GM23338 (cell line): ENCODE results near the gene CACHD1. TPM values are rescaled to one million over a fixed set of nuclear protein-coding genes. Genes with fewer than 3 reads are reported as not detected.

Experiments
- ATAC-seq: fragments of 200-7000 bp; cut with Tn5 transposase; 3 replicates; pipeline ENCODE4 v1.9.1; 2020
- DNase-seq: peaks from one replicate; pipeline ENCODE4 v3.0.0-alpha.2; 2015; ENCODE audit warnings: low spot score
- H2AFZ ChIP-seq: fragments of 200-600 bp; sonication (generic); 2 replicates; pipeline ENCODE4 v1.8.0; 2016; ENCODE audit warnings: antibody characterized with exemption, mild to moderate bottlenecking, moderate library complexity
- H3F3A ChIP-seq: fragments of 200-600 bp; sonication (generic); replicated peaks from 2 replicates; pipeline ENCODE4 v1.8.0; 2017; ENCODE audit warnings: antibody characterized with exemption, mixed run types, low read depth
- H3K27ac ChIP-seq: fragments of 200-600 bp; sonication (generic); 2 replicates; pipeline ENCODE4 v1.6.1; 2016; ENCODE audit warnings: low read depth
- H3K27me3 ChIP-seq: fragments of 200-600 bp; sonication (generic); 2 replicates; pipeline ENCODE4 v1.8.0; 2016; ENCODE audit warnings: mild to moderate bottlenecking, mixed run types, moderate library complexity; ENCODE audit not compliant: insufficient read depth
- H3K36me3 ChIP-seq: fragments of 200-600 bp; sonication (generic); 2 replicates; pipeline ENCODE4 v1.8.0; 2016; ENCODE audit warnings: mild to moderate bottlenecking; ENCODE audit not compliant: insufficient read depth
- H3K4me1 ChIP-seq: fragments of 200-600 bp; sonication (generic); 2 replicates; pipeline ENCODE4 v1.8.0; 2016; ENCODE audit warnings: mild to moderate bottlenecking, moderate library complexity; ENCODE audit not compliant: insufficient read depth
- H3K4me2 ChIP-seq: fragments of 200-600 bp; sonication (generic); 2 replicates; pipeline ENCODE4 v1.7.1; 2017; ENCODE audit warnings: mixed run types
- H3K4me3 ChIP-seq: fragments of 200-600 bp; sonication (generic); 2 replicates; pipeline ENCODE4 v1.6.1; 2016; ENCODE audit warnings: mixed run types
- H3K79me2 ChIP-seq: fragments of 200-600 bp; sonication (generic); replicated peaks from 2 replicates; pipeline ENCODE4 v1.8.0; 2017; ENCODE audit warnings: mild to moderate bottlenecking; ENCODE audit not compliant: insufficient read depth
- H3K9me2 ChIP-seq: fragments of 200-600 bp; sonication (generic); 2 replicates; pipeline ENCODE4 v1.8.0; 2017; ENCODE audit not compliant: insufficient read depth
- H4K20me1 ChIP-seq: fragments of 200-600 bp; sonication (generic); replicated peaks from 2 replicates; pipeline ENCODE4 v1.8.0; 2017; ENCODE audit warnings: mild to moderate bottlenecking; ENCODE audit not compliant: insufficient read depth
- H3K27ac Mint-ChIP-seq: 2 replicates; pipeline ENCODE4 v1.8.0; 2020; ENCODE audit warnings: inconsistent platforms, mild to moderate bottlenecking, moderate library complexity, mixed read lengths
- H3K27me3 Mint-ChIP-seq: 3 replicates; pipeline ENCODE4 v1.8.0; 2022; ENCODE audit warnings: low read depth, mild to moderate bottlenecking, moderate library complexity, mixed read lengths, inconsistent platforms; ENCODE audit not compliant: insufficient read depth, poor library complexity
- H3K36me3 Mint-ChIP-seq: 3 replicates; pipeline ENCODE4 v1.8.0; 2021; ENCODE audit warnings: low read depth, mild to moderate bottlenecking, inconsistent platforms, moderate library complexity, mixed read lengths
- H3K4me1 Mint-ChIP-seq: 3 replicates; pipeline ENCODE4 v1.8.0; 2020; ENCODE audit warnings: mild to moderate bottlenecking, inconsistent platforms, mixed read lengths
- H3K4me3 Mint-ChIP-seq: 3 replicates; pipeline ENCODE4 v1.8.0; 2021; ENCODE audit warnings: moderate library complexity, mild to moderate bottlenecking, inconsistent platforms, mixed read lengths
- H3K9me3 Mint-ChIP-seq: 3 replicates; pipeline ENCODE4 v1.8.0; 2020; ENCODE audit warnings: moderate library complexity, mild to moderate bottlenecking, inconsistent platforms, mixed read lengths
- CREB1 ChIP-seq: fragments of 250-450 bp; sonication (Bioruptor Pico); IDR thresholded peaks from 2 replicates; pipeline ENCODE4 v1.5.0; 2020; ENCODE audit warnings: low read depth, mild to moderate bottlenecking, moderate library complexity
- JUNB ChIP-seq: IDR thresholded peaks from one replicate; pipeline ENCODE4 v1.6.1; 2016; ENCODE audit warnings: antibody characterized with exemption; ENCODE audit not compliant: unreplicated experiment
- NANOG ChIP-seq: IDR thresholded peaks from 2 replicates; pipeline ENCODE4 v1.6.1; 2016; ENCODE audit warnings: antibody characterized with exemption, borderline replicate concordance
- ZNF331 ChIP-seq: fragments of 250-450 bp; sonication (Bioruptor Pico); IDR thresholded peaks from 2 replicates; pipeline ENCODE4 v1.5.0; 2020; ENCODE audit warnings: low read depth, mild to moderate bottlenecking, moderate library complexity
- polyA plus RNA-seq: library from polyadenylated mRNA; unstranded; fragments of >200 nt; fragmentation: Nextera tagmentation; extraction: Ambion mirVana; gene quantifications from 2 replicates; pipeline ENCODE4 v1.2.1, GENCODE V29; 2016
- total RNA-seq: library from RNA; depleted of rRNA; stranded (reverse); fragments of >200 nt; shearing (Covaris generic); gene quantifications from 2 replicates; pipeline ENCODE4 v1.2.3, GENCODE V29; 2014
- TF ChIP-seq, protein P1 (sequence below): fragments of 250-450 bp; sonication (Bioruptor Pico); IDR thresholded peaks from 2 replicates; pipeline ENCODE4 v1.5.0; 2020; ENCODE audit warnings: mild to moderate bottlenecking, moderate library complexity
- TF ChIP-seq, protein P2 (sequence below), 2 experiments: fragments of 200-600 bp in 1 of 2; sonication (generic) in 1 of 2; conservative IDR thresholded peaks; 2 replicates each; pipeline versions ENCODE4 v1.5.1 to v1.6.1; 2016 to 2017; ENCODE audit warnings: antibody characterized with exemption in 2 of 2, low read depth in 2 of 2, mild to moderate bottlenecking in 2 of 2, moderate library complexity in 1 of 2
- TF ChIP-seq, protein P3 (sequence below): IDR thresholded peaks from 2 replicates; pipeline ENCODE4 v1.6.1; 2016; ENCODE audit warnings: antibody characterized with exemption
- TF ChIP-seq, protein P4 (sequence below): IDR thresholded peaks from one replicate; pipeline ENCODE4 v1.6.1; 2018; ENCODE audit warnings: antibody characterized with exemption; ENCODE audit not compliant: unreplicated experiment

Gene CACHD1
- total and polyA plus RNA-seq, 2 experiments from 2014 or later, result 12.6 to 43.7 TPM

DNA sequence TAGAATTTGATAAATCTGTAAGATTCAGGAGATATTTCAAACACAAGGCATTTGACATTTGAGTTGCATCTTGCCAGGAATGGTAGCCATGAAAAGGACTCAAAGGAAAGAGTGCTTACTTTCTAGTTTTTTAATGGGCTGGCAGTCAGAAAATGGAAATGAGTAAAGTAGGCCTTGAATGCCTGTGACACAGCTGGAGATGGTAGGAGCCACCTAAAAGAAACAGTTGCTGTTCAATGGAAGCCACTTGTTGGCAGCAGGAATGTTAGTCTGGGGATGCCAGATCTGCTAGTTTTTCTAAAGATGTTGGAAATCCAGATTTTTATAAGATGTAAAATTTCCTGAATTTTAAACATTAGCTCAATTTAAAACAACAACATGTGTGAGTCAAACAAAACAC, 43.6 kb downstream of the CACHD1 start:
- Mint-ChIP-seq H3K4me3 (no peak overlapping the region; the same call in 2 of the 3 replicates), H3K36me3 (no peaks in the 10 kb centered on the region), H3K27ac (no peak overlapping the region), H3K9me3 (no peaks in the 10 kb centered on the region), H3K27me3 (peaks cover 3% of the 10 kb centered on the region), H3K4me1 (peaks cover 78% of the 10 kb centered on the region)
- Histone ChIP-seq H3K9me2 (no peaks in the 10 kb centered on the region), H3K4me3 (no peak overlapping the region), H3K4me1 (peaks cover 86% of the 10 kb centered on the region), H3K27ac (no peak overlapping the region), H3F3A (0 out of 2 replicates have a peak, but pooled peaks cover 3% of the 10 kb centered on the region), H2AFZ (no peak overlapping the region), H3K4me2 (peak overlapping the region; percentile 29), H4K20me1 (peaks cover 49% of the 10 kb centered on the region), H3K27me3 (peaks cover 14% of the 10 kb centered on the region), H3K79me2 (peaks cover 100% of the 10 kb centered on the region), H3K36me3 (no peaks in the 10 kb centered on the region)
- TF ChIP-seq, protein P1, sequence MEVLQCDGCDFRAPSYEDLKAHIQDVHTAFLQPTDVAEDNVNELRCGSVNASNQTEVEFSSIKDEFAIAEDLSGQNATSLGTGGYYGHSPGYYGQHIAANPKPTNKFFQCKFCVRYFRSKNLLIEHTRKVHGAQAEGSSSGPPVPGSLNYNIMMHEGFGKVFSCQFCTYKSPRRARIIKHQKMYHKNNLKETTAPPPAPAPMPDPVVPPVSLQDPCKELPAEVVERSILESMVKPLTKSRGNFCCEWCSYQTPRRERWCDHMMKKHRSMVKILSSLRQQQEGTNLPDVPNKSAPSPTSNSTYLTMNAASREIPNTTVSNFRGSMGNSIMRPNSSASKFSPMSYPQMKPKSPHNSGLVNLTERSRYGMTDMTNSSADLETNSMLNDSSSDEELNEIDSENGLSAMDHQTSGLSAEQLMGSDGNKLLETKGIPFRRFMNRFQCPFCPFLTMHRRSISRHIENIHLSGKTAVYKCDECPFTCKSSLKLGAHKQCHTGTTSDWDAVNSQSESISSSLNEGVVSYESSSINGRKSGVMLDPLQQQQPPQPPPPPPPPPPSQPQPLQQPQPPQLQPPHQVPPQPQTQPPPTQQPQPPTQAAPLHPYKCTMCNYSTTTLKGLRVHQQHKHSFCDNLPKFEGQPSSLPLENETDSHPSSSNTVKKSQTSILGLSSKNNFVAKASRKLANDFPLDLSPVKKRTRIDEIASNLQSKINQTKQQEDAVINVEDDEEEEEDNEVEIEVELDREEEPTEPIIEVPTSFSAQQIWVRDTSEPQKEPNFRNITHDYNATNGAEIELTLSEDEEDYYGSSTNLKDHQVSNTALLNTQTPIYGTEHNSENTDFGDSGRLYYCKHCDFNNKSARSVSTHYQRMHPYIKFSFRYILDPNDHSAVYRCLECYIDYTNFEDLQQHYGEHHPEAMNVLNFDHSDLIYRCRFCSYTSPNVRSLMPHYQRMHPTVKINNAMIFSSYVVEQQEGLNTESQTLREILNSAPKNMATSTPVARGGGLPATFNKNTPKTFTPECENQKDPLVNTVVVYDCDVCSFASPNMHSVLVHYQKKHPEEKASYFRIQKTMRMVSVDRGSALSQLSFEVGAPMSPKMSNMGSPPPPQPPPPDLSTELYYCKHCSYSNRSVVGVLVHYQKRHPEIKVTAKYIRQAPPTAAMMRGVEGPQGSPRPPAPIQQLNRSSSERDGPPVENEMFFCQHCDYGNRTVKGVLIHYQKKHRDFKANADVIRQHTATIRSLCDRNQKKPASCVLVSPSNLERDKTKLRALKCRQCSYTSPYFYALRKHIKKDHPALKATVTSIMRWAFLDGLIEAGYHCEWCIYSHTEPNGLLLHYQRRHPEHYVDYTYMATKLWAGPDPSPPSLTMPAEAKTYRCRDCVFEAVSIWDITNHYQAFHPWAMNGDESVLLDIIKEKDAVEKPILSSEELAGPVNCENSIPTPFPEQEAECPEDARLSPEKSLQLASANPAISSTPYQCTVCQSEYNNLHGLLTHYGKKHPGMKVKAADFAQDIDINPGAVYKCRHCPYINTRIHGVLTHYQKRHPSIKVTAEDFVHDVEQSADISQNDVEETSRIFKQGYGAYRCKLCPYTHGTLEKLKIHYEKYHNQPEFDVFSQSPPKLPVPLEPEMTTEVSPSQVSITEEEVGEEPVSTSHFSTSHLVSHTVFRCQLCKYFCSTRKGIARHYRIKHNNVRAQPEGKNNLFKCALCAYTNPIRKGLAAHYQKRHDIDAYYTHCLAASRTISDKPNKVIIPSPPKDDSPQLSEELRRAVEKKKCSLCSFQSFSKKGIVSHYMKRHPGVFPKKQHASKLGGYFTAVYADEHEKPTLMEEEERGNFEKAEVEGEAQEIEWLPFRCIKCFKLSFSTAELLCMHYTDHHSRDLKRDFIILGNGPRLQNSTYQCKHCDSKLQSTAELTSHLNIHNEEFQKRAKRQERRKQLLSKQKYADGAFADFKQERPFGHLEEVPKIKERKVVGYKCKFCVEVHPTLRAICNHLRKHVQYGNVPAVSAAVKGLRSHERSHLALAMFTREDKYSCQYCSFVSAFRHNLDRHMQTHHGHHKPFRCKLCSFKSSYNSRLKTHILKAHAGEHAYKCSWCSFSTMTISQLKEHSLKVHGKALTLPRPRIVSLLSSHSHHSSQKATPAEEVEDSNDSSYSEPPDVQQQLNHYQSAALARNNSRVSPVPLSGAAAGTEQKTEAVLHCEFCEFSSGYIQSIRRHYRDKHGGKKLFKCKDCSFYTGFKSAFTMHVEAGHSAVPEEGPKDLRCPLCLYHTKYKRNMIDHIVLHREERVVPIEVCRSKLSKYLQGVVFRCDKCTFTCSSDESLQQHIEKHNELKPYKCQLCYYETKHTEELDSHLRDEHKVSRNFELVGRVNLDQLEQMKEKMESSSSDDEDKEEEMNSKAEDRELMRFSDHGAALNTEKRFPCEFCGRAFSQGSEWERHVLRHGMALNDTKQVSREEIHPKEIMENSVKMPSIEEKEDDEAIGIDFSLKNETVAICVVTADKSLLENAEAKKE (CRISPR knock-in tag), result 0 out of 2 replicates have a peak, but pooled peaks have one; percentile 8
- TF ChIP-seq, protein P2, sequence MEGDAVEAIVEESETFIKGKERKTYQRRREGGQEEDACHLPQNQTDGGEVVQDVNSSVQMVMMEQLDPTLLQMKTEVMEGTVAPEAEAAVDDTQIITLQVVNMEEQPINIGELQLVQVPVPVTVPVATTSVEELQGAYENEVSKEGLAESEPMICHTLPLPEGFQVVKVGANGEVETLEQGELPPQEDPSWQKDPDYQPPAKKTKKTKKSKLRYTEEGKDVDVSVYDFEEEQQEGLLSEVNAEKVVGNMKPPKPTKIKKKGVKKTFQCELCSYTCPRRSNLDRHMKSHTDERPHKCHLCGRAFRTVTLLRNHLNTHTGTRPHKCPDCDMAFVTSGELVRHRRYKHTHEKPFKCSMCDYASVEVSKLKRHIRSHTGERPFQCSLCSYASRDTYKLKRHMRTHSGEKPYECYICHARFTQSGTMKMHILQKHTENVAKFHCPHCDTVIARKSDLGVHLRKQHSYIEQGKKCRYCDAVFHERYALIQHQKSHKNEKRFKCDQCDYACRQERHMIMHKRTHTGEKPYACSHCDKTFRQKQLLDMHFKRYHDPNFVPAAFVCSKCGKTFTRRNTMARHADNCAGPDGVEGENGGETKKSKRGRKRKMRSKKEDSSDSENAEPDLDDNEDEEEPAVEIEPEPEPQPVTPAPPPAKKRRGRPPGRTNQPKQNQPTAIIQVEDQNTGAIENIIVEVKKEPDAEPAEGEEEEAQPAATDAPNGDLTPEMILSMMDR (conservative IDR thresholded peaks at IDR 0.05; ENCODE audit: low read depth in 2 of 2), result no peak
- DNase-seq (no peak), ATAC-seq (peak; percentile 15)

DNA sequence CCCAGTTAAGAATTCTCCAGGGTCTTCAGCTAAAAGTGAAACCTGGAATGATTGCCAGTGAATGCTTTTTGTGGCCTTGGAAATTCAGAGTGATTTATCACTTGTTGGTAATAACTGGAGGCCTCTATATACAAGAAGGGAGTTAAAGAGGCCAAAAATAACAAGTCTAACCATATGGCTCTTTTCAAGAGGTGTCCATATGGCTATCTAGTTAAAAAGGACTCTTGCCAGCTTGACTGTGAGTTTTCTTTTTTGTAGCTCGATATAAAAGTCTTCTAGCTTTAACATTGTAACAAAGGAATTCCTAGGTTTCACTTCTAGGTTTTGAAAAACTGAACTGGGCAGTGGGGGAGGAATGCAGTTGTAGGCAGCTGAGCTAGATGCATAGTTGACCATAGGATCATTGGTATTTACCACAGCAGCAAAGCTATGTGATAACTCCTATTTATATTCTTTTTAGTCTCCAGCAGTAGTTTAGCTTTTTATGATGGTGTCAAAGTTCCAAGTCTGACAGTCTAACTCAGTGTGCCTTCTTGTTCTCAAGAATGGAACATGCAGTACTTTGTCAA, 44.4 kb downstream of the CACHD1 start:
- H4K20me1 ChIP-seq, result peaks cover 42% of the 10 kb centered on the region
- peaks cover 8% of the 10 kb centered on the region for H3K27me3 ChIP-seq
- Mint-ChIP-seq H3K27me3 (no peaks in the 10 kb centered on the region), H3K4me3 (no peak overlapping the region), H3K9me3 (no peaks in the 10 kb centered on the region; the same call in 2 of the 3 replicates), H3K36me3 (no peaks in the 10 kb centered on the region), H3K4me1 (peaks cover 78% of the 10 kb centered on the region), H3K27ac (no peak overlapping the region)
- H2AFZ ChIP-seq, result no peak overlapping the region
- H3K4me3 ChIP-seq, result no peak overlapping the region
- H3K36me3 ChIP-seq, result no peaks in the 10 kb centered on the region
- peak overlapping the region; percentile 13 for H3K4me2 ChIP-seq
- H3F3A ChIP-seq, result 0 out of 2 replicates have a peak, but pooled peaks cover 3% of the 10 kb centered on the region
- ATAC-seq (no peak), DNase-seq (no peak)
- peaks cover 86% of the 10 kb centered on the region for H3K4me1 ChIP-seq
- H3K9me2 ChIP-seq, result no peaks in the 10 kb centered on the region
- H3K27ac ChIP-seq, result no peak overlapping the region; the same call in 1 of the 2 replicates
- peaks cover 99% of the 10 kb centered on the region for H3K79me2 ChIP-seq
- TF ChIP-seq CREB1 (CRISPR knock-in tag), result no peak
- TF ChIP-seq JUNB, result no peak
- no peak for TF ChIP-seq ZNF331 (CRISPR knock-in tag)
- TF ChIP-seq, protein P3, sequence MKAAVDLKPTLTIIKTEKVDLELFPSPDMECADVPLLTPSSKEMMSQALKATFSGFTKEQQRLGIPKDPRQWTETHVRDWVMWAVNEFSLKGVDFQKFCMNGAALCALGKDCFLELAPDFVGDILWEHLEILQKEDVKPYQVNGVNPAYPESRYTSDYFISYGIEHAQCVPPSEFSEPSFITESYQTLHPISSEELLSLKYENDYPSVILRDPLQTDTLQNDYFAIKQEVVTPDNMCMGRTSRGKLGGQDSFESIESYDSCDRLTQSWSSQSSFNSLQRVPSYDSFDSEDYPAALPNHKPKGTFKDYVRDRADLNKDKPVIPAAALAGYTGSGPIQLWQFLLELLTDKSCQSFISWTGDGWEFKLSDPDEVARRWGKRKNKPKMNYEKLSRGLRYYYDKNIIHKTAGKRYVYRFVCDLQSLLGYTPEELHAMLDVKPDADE, result no peak
- TF ChIP-seq, protein P4, sequence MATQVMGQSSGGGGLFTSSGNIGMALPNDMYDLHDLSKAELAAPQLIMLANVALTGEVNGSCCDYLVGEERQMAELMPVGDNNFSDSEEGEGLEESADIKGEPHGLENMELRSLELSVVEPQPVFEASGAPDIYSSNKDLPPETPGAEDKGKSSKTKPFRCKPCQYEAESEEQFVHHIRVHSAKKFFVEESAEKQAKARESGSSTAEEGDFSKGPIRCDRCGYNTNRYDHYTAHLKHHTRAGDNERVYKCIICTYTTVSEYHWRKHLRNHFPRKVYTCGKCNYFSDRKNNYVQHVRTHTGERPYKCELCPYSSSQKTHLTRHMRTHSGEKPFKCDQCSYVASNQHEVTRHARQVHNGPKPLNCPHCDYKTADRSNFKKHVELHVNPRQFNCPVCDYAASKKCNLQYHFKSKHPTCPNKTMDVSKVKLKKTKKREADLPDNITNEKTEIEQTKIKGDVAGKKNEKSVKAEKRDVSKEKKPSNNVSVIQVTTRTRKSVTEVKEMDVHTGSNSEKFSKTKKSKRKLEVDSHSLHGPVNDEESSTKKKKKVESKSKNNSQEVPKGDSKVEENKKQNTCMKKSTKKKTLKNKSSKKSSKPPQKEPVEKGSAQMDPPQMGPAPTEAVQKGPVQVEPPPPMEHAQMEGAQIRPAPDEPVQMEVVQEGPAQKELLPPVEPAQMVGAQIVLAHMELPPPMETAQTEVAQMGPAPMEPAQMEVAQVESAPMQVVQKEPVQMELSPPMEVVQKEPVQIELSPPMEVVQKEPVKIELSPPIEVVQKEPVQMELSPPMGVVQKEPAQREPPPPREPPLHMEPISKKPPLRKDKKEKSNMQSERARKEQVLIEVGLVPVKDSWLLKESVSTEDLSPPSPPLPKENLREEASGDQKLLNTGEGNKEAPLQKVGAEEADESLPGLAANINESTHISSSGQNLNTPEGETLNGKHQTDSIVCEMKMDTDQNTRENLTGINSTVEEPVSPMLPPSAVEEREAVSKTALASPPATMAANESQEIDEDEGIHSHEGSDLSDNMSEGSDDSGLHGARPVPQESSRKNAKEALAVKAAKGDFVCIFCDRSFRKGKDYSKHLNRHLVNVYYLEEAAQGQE, result no peak
- no peak for TF ChIP-seq NANOG
